GM18909 (cell line): ENCODE results near the gene MYG1.

Experiments used
- ATAC-seq: cut with Tn5 transposase; IDR thresholded peaks from one replicate; pipeline ENCODE4 v1.9.1; 2021; ENCODE audit warnings: mild to moderate bottlenecking; ENCODE audit not compliant: unreplicated experiment, poor library complexity

The MYG1 gene, protein sequence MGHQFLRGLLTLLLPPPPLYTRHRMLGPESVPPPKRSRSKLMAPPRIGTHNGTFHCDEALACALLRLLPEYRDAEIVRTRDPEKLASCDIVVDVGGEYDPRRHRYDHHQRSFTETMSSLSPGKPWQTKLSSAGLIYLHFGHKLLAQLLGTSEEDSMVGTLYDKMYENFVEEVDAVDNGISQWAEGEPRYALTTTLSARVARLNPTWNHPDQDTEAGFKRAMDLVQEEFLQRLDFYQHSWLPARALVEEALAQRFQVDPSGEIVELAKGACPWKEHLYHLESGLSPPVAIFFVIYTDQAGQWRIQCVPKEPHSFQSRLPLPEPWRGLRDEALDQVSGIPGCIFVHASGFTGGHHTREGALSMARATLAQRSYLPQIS

DNA sequence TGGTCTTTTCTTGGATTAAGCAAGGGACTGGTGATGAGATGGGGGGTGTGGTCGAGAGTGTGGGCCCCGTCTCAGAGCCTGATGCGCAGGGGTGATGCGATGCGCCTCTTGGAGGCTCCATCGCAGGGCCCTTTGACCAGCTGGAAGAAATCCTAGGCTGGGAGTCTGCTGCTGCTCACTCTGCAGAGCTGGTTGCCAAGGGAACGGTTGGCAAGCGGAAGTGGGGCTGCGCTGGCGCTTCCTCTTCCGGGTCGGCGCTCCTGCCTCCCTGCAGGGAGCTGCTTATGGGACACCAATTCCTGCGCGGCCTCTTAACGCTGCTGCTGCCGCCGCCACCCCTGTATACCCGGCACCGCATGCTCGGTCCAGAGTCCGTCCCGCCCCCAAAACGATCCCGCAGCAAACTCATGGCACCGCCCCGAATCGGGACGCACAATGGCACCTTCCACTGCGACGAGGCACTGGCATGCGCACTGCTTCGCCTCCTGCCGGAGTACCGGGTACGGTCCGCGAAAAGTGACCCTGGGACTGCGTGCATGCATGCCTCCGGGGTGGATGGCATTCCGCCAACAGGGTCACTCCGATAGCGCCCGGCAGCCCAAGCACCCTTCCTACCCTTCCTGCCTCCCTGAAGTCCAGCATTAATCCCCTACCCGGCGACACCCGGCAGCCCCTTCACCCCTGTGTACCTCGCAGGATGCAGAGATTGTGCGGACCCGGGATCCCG, at the start of gene MYG1:
TSS of gene MYG1 (plus strand) at position 242 of the 727 bp plus-strand sequence. CDS start at position 285, 43 bp downstream.
- ATAC-seq: peak; percentile 74

DNA sequence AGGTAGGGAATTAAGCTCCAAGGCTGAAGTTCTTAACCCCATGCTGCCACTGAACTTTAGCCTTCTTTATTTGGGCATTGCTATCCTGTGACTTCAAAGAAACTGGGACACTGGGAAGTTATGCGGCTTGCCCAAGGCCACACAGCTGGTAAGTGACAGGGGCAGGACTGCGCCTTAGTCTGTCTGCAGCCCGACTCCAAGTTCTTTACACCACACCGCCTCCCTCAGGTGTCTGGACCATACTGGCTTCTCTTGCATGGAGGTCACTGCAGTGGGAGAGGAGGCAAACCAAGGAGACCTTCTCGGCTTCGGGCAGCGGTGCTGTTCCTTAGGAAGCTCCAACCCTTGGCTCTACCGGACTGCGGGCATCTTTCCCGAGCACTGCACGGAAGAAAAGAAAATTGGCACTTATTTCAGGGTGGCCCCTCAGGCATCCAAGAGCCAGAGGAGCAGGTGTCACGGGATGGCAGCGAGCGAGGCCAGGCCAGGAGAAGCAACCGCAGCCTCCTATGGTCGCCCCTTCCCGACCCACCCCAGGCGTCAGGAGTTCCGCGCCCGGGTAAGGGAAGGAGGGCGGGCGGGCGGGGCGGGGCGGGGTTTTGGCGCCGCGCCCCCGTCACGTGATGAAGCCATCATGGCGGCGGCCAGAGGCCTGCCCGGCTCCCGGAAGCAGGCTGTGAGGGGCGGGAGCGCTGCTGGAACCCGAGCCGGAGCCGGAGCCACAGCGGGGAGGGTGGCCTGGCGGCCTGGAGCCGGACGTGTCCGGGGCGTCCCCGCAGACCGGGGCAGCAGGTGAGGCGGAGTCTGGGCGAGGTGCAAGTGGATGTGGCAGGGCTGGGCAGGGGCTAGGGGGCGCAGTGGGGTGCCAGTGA, 47.8 kb upstream of the MYG1 start:
- peak; percentile 71 for ATAC-seq

DNA sequence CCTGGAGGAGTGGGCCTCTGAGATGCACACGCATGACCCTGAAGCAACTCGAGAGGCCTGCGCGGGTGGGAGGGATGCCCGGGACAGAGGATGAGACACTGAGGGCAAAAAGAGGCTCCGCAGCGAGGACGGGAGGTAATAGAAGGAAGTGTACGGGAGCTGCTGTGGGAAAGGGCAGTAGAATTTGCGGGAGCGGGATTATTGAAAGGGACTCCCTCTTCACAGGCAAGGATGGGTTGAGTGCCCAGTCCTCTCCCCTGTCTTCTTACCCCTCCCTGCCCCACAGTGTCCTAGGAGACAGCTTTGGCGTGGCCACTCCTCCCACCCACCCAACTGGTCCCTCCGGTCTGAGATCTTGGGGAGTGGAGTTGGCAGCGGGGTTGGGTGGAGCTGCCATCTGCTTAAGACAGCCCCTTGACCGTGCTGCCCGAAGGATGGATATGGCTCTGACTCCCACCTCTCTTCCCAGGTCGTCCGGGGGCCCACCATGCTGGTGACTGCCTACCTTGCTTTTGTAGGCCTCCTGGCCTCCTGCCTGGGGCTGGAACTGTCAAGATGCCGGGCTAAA, 47.1 kb upstream of the MYG1 start:
- peak; percentile 3 for ATAC-seq

DNA sequence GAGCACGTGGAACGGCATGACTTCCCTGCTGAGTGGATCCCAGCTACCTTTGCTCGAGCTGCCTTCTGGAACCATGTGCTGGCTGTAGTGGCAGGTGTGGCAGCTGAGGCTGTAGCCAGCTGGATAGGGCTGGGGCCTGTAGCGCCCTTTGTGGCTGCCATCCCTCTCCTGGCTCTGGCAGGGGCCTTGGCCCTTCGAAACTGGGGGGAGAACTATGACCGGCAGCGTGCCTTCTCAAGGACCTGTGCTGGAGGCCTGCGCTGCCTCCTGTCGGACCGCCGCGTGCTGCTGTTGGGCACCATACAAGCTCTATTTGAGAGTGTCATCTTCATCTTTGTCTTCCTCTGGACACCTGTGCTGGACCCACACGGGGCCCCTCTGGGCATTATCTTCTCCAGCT, 46.2 kb upstream of the MYG1 start:
- ATAC-seq: no peak

DNA sequence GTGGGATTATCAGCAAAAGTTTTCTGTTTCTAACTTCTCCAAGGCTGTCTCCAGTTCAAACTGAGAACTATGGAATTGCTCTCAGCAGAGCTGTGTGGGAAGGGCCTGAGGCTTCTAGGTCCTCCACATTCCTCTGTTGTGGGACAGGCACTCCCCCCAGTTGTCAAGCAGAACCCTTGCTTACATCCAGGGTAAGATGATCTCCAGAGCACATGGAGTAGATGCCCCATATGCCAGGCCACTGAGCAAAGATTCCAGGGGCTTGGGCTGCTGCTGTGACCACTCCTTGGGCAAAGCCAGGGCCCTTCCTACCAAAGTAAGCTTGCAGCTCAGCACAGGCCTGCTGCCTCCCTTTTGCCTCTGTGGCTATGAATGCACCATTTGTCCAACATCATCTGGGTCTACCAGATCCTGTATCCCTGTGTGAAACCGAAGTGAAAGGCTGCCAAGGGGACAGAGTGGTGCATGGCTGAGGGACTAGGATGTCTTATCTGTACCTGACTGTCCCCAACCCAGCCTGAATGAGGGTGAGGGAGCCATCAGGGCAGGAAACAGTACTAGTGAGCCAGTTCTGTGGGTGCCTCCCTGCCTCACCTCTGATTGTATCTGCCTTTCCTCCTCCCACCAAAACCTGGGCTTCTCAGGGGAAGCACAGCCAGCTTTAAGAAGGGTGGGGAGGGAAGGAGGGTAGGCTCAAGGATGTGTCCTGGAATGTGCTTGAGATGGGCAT, 44.5 kb upstream of the MYG1 start:
- no peak for ATAC-seq

DNA sequence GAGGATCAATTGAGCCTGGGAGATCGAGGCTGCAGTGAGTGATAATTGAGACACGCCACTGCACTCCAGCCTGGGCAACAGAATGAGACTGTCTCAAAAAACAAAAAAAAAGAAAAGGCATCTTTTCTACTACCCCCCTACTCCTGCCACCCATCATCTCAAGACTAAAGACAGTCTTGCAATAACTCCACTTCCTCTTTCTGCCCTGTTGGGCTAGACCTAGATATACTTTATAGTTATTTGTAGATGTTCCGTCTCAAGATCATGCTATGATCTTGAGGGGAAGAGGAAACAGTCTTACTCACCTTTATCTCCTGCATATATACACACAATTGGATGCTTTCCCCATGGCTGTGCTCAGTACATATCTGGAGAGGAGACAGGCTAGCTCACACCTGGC, 43.5 kb upstream of the MYG1 start:
- ATAC-seq: no peak

DNA sequence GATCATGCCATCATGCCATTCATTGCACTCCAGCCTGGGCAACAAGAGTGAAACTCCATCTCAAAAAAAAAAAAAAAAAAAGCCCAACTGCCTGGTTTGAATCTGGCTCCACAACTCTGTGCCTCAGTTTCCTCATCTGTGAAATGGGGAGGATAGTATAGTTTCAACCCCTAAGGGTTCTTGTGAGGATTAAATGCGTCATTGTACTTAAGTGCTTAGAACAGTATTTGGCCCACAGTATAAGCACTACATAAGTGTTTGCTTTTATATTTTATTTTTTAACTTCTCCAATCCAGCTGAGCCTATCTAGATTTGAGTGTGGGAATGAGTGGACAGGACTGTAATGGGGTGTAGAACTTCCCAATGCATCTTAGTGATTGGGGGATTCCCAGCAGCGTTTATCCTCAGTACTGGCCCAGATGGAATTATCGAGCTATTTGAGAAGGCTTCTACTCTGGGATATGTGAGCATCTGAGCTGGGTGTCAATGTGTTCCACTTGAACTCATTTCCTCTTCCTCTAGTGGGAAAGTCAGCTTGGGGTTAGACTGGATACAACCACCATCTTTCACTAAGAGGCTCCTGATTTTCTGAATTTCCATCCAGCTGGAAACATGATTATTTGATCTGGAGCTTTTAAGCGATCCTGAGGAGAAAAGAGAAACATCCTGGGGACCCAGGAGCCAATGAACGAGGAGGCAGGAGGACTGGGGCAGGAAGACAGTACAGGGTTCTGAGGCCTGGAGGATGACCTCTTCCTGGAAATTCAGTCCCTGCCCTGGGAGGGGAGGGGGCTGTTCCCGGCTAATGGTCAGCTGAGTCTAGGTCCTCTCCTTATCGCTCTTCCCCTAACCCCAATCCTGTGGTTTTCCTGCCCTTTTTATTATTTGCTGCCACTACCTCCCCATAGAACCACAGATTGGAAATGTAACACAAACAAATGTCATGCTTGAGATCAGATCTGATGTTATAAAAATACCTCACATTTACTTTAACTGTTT, 40.7 kb upstream of the MYG1 start:
- ATAC-seq: no peak

DNA sequence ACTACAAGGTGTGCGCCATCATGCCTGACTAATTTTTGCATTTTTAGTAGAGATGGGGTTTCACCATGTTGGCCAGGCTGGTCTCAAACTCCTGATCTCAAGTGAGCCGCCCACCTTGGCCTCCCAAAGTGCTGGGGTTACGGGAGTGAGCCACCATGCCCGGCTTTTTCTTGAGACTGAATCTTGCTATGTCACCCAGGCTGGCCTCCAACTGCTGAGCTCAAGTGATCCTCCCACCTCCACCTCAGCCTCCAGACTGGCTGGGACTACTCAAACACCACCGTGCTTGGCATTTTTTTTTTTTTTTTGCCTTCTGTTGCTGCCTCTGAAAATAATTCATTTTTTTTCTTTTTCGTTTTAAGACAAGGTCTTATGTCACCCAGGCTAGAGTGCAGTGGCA, 39.6 kb upstream of the MYG1 start:
- ATAC-seq: no peak

DNA sequence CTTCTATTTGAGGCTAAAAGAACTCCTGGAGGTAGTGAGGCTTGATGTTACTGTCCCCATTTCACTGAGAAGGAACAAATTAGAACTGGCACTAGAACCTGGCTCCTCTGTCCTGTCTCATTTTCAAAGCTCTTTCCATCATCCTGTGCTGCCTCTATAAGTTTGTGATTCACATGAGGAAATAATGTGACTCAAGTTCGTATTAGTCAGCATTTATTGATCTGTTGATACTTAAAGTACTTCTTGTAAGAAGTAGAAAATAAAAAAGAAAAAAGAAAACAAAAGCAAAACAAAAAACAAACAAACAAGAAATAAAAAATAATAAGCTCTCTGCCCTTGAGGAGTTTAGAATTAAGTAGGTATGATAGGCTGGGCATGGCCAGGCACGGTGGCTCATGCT, 33.7 kb upstream of the MYG1 start:
- no peak for ATAC-seq

DNA sequence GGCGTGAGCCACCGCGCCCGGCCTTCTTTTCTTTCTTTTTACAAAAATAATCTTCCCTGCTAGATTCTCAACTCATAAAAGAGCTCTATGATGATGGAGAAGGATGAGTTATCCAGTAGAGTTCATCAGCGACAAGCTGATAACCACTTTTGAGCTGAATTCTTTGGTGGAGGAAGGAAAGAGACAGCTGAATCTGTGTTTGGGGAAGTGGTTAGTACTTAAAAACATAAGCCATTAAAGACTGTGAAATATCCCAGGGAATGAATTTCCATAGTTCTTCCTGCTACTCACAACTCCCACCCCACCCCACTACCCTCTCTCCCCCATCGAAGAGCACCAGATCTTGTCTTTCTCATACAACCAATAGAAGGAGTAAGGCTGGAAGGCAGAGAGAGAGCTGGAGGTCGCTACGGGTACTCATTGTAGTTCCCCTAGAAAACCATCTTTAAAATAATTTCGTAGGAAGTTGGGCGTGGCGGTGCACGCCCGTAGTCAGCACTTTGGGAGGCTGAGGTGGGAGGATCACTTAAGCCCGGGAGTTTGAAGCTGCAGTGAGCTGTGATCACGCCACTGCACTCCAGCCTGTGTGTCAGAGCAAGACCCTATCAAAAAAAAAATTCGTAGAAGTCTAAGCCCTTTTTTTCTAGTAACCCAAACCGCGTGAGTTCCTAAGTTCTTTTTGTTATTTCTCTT, 32.0 kb upstream of the MYG1 start:
- peak; percentile 24 for ATAC-seq

DNA sequence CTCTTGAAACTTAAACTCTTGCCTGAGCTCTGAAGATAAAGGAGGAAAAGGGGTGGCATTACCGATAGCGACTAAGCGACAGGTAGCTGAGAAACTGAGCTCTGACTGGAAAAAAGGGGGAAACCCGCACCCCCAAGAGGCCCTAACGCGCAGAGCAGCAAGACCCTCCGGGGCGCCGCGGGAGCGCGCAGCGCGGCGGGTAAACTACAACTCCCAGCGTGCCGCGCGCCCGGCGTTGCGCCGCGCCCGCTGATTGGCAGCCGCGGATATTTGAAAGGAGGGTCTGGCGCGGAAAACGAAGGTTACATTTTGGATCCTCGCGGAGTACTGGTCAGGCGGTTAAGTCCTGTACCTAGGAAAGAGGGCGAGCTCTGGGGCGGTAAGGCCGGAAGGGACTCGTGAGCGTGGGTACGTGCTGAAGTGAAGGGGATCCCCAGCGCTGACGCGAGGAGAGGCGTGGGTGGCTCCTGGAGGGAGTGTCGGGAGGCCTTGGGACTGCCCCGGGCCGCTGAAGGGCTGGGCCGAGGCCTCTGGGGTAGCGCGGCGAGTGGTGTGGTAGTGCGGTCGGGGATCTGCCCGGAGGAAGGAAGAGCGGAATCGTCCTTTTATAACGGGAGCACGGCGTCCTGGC, 31.4 kb upstream of the MYG1 start, which contains the start of gene ESPL1:
TSS of gene ESPL1 (plus strand) at position 301 of the 631 bp plus-strand sequence. CDS start 468 bp downstream, outside the sequence.
- peak; percentile 84 for ATAC-seq

DNA sequence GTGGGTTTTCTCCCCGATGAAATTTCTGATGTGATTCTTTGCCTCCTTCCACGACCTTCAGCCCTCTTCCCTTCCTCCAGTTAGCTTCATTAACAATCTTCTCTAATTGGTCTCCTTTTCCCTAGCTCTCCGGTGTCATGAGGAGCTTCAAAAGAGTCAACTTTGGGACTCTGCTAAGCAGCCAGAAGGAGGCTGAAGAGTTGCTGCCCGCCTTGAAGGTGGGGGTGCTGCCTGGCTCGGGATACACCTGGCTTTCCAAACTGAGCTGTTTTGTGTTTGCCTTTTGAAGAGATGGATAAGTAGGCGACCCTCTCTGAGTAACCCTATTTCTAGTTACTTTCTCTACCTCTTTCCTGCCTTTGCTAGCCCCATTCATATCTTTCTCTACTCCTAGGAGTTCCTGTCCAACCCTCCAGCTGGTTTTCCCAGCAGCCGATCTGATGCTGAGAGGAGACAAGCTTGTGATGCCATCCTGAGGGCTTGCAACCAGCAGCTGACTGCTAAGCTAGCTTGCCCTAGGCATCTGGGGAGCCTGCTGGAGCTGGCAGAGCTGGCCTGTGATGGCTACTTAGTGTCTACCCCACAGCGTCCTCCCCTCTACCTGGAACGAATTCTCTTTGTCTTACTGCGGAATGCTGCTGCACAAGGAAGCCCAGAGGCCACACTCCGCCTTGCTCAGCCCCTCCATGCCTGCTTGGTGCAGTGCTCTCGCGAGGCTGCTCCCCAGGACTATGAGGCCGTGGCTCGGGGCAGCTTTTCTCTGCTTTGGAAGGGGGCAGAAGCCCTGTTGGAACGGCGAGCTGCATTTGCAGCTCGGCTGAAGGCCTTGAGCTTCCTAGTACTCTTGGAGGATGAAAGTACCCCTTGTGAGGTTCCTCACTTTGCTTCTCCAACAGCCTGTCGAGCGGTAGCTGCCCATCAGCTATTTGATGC, 30.6 kb upstream of the MYG1 start:
- peak; percentile 21 for ATAC-seq

DNA sequence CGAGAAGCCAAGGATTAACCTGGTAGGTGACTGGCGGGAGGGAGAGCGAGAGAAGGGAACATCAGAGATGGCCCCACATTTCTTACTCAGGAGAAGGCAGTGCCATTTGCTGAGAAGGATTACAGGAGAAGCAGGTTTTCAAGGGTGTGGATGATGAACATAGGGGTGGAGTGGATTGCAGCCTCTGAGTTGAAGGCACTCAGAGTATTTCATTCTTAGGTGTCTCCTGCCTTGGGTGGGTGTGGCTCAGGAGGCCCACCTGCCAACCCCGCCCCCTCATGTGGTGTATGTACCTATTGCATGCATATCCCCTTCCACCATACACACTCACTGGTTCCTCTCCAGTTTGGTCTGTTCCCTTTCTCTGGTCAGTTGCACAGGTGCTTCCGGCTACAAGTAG, 25.1 kb upstream of the MYG1 start:
- ATAC-seq: no peak

DNA sequence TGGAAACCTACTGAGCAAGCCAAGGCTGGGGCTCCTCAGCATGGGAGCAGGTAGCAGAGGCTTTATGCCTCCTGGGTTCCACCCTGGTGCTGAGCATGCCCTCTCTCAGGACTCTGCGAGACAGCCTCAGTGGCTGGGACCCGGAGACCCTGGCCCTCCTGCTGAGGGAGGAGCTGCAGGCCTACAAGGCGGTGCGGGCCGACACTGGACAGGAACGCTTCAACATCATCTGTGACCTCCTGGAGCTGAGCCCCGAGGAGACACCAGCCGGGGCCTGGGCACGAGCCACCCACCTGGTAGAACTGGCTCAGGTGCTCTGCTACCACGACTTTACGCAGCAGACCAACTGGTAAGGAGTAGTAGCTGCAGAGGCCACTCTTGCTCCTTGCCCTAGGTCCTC, 23.0 kb upstream of the MYG1 start:
- no peak for ATAC-seq

DNA sequence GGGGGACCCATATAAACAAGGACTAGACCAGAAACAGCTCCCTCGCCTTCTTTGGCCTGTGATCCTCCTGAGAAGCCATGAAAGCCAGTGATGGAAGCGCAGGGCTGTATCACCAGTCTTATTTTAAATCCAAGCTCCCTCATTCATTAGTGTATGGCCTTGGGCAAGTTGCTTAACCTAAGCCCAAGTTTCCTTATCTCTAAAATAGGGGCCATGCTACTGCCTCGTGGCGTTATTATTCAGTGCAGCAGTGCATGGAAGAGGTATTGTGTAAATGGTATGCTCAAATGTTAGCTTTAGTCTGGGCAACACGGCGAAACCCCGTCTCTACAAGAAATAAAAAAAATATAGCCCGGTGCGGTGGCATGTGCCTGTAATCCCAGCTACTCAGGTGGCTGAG, 21.5 kb upstream of the MYG1 start:
- no peak for ATAC-seq

DNA sequence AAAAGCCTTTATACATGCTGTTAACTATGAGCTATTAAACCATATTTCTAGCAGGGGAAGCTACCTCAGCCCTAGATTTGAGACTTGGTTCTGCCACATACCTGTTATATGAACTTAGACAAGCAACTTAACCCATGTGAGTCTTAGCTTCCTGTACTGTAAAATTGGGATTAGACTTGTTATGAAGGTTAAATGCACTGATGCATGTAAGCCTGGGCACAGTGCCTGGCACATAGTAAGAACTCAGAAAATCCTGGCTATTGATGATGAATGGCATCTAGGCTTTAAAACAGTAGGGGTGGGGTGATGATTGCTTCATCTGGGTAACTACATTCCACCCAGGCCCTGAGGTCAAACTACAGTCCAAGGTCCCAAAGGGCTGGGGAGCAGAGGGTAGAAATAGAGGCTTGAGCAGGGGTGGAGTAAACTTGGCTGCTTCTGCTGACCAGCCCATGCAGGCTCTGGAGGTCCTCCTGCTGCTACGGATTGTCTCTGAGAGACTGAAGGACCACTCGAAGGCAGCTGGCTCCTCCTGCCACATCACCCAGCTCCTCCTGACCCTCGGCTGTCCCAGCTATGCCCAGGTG, 20.1 kb upstream of the MYG1 start:
- no peak for ATAC-seq
